K562 (cell line): Measurements from ENCODE around the gene TAF10. TPM values are rescaled to one million over a fixed set of nuclear protein-coding genes. Genes with fewer than 3 reads are reported as not detected.

Source experiments
- ATF2 ChIP-seq: sonication (generic); formaldehyde crosslinking; IDR thresholded peaks from 2 replicates; pipeline ENCODE4 v1.8.1; 2022; ENCODE audit warnings: missing genetic modification reagents
- E2F1 ChIP-seq: sonication (generic); formaldehyde crosslinking; IDR thresholded peaks from 2 replicates; pipeline ENCODE4 v1.8.1; 2023; ENCODE audit warnings: mild to moderate bottlenecking, missing genetic modification reagents, moderate library complexity
- LARP7 ChIP-seq: fragments of 450-650 bp; IDR thresholded peaks from 2 replicates; pipeline ENCODE4 v1.6.1; 2016
- MYBL2 ChIP-seq, 2 experiments: fragments of 450-650 bp in 1 of 2; sonication (generic) in 1 of 2; formaldehyde crosslinking in 1 of 2; IDR thresholded peaks; 2 replicates each; pipeline versions ENCODE4 v1.6.1 to v1.8.1; 2017 to 2022; ENCODE audit warnings: borderline replicate concordance in 1 of 2, inconsistent platforms in 1 of 2, low read depth in 1 of 2, mild to moderate bottlenecking in 1 of 2, missing genetic modification reagents in 1 of 2, moderate library complexity in 1 of 2
- NFATC3 ChIP-seq: fragments of 450-650 bp; IDR thresholded peaks from 2 replicates; pipeline ENCODE4 v1.6.1; 2017; ENCODE audit warnings: mild to moderate bottlenecking
- NFYB ChIP-seq: IDR thresholded peaks from 2 replicates; pipeline ENCODE4 v1.6.1; 2011; ENCODE audit warnings: mild to moderate bottlenecking, moderate library complexity; ENCODE audit not compliant: insufficient read length; ENCODE audit errors: extremely low read depth
- PCBP1 ChIP-seq: fragments of 200-400 bp; formaldehyde crosslinking; IDR thresholded peaks from 2 replicates; pipeline ENCODE4 v1.6.1; 2018; ENCODE audit warnings: mild to moderate bottlenecking, low read depth, low read length; ENCODE audit not compliant: poor library complexity, severe bottlenecking
- PKNOX1 ChIP-seq: fragments of 450-650 bp; IDR thresholded peaks from 2 replicates; pipeline ENCODE4 v1.6.1; 2016
- PTRF ChIP-seq: fragments of 450-650 bp; IDR thresholded peaks from 2 replicates; pipeline ENCODE4 v1.6.1; 2016; ENCODE audit warnings: mild to moderate bottlenecking, missing genetic modification characterization, missing compliant biosample characterization
- RBM25 ChIP-seq: fragments of 200-400 bp; formaldehyde crosslinking; IDR thresholded peaks from 2 replicates; pipeline ENCODE4 v1.6.1; 2018; ENCODE audit warnings: low read length, low read depth, moderate library complexity; ENCODE audit not compliant: severe bottlenecking
- RERE ChIP-seq: sonication (generic); formaldehyde crosslinking; IDR thresholded peaks from 2 replicates; pipeline ENCODE4 v1.8.0; 2023; ENCODE audit warnings: missing genetic modification reagents, mild to moderate bottlenecking, borderline replicate concordance
- SRSF9 ChIP-seq: fragments of 200-400 bp; formaldehyde crosslinking; IDR thresholded peaks from 2 replicates; pipeline ENCODE4 v1.6.1; 2017; ENCODE audit warnings: low read depth, low read length, borderline replicate concordance
- VEZF1 ChIP-seq: fragments of 200-800 bp; sonication (Bioruptor generic); IDR thresholded peaks from 2 replicates; pipeline ENCODE4 v1.6.1; 2017; ENCODE audit warnings: missing genetic modification characterization, missing compliant biosample characterization
- ZFX ChIP-seq: sonication (generic); formaldehyde crosslinking; IDR thresholded peaks from 2 replicates; pipeline ENCODE4 v1.8.0; 2022; ENCODE audit warnings: mild to moderate bottlenecking, missing genetic modification reagents, moderate library complexity
- ZNF311 ChIP-seq: fragments of 250-450 bp; sonication (Bioruptor Pico); IDR thresholded peaks from 2 replicates; pipeline ENCODE4 v1.4.0; 2020; ENCODE audit warnings: mild to moderate bottlenecking, moderate library complexity
- polyA plus RNA-seq, 8 experiments: library from polyadenylated mRNA; depleted of rRNA in 4 of 8; stranded (reverse) in 5 of 8; unstranded in 3 of 8; fragments of >200 nt; fragmentation: Nextera tagmentation in 2 of 8; fragmentation: Illumina TruSeq in 1 of 8; extraction: Ambion mirVana in 2 of 8; extraction: Trizol in 1 of 8; gene quantifications; 2 replicates each; pipeline versions ENCODE4 v1.2.1 to v1.2.3, GENCODE V29; 2011 to 2014; ENCODE audit warnings: inconsistent platforms in 1 of 8, missing spikeins in 1 of 8
- total RNA-seq, 7 experiments: library from RNA; depleted of rRNA in 6 of 7; stranded (reverse); fragments of >200 nt in 6 of 7; fragmentation: Illumina TruSeq in 2 of 7; extraction: Trizol in 2 of 7; gene quantifications; 2 replicates each; pipeline versions ENCODE4 v1.2.1 to v1.2.3, GENCODE V29; 2011 to 2021; ENCODE audit warnings: low replicate concordance in 1 of 7

Gene TAF10
- total and polyA plus RNA-seq, 9 of the 15 experiments (the other 6 are each of a cell fraction or from before 2014, with no cell fraction given), result 19.5 to 197 (median 121) TPM

- TF ChIP-seq ATF2 (CRISPR knock-in tag), result no peak
- TF ChIP-seq SRSF9, result no peak
- peak; percentile 95 for TF ChIP-seq VEZF1 (CRISPR knock-in tag)
- TF ChIP-seq RBM25, result no peak
- TF ChIP-seq NFATC3, result peak; percentile 86
- no peak for TF ChIP-seq NFYB
- TF ChIP-seq ZNF311 (CRISPR knock-in tag), result no peak
- 0 out of 2 replicates have a peak, but pooled peaks have one; percentile 14 for TF ChIP-seq RERE (CRISPR knock-in tag)
- TF ChIP-seq PTRF (tag), result no peak
- no peak for TF ChIP-seq MYBL2 (IDR thresholded peaks at IDR 0.05; ENCODE audit: low read depth)
- no peak for TF ChIP-seq MYBL2 (CRISPR knock-in tag; IDR thresholded peaks at IDR 0.05; ENCODE audit: borderline replicate concordance)
- peak; percentile 27 for TF ChIP-seq PKNOX1
- TF ChIP-seq ZFX (CRISPR knock-in tag), result peak; percentile 12; the same call in 1 of the 2 replicates
- peak; percentile 84 for TF ChIP-seq PCBP1
- TF ChIP-seq LARP7, result no peak; the same call in 1 of the 2 replicates
- TF ChIP-seq E2F1 (CRISPR knock-in tag), result peak; percentile 73
Measured at GRCh38 chr11:6612213-6613041, at the start of gene TAF10 (continued).
